ENCODE data around the gene TMUB1.

DNA sequence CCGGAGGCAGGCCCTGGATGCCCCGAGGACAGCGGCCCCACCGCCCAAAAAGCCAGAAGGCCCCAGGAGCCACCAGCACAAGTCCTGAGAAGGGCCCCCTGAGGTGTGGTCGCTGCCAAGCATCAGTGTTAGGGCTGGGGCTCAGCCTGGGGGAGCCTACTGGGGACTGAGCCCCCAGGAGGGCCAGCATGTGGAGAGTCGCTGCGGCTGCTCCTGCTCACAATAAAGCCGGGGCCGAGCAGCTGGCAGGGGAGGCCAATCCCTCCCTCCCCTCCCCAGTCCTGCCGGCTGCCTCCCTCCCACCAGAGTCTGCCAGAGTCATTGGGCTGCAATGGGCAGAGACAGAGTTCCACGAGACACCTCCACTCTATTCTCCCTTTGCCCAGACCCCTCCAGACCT lies 38.0 kb downstream of the TMUB1 start:
- TF ChIP-seq, protein P1, sequence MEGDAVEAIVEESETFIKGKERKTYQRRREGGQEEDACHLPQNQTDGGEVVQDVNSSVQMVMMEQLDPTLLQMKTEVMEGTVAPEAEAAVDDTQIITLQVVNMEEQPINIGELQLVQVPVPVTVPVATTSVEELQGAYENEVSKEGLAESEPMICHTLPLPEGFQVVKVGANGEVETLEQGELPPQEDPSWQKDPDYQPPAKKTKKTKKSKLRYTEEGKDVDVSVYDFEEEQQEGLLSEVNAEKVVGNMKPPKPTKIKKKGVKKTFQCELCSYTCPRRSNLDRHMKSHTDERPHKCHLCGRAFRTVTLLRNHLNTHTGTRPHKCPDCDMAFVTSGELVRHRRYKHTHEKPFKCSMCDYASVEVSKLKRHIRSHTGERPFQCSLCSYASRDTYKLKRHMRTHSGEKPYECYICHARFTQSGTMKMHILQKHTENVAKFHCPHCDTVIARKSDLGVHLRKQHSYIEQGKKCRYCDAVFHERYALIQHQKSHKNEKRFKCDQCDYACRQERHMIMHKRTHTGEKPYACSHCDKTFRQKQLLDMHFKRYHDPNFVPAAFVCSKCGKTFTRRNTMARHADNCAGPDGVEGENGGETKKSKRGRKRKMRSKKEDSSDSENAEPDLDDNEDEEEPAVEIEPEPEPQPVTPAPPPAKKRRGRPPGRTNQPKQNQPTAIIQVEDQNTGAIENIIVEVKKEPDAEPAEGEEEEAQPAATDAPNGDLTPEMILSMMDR (conservative IDR thresholded peaks at IDR 0.05; ENCODE audit: low read length): no peak
- TF ChIP-seq EZH2phosphoT487 (IDR thresholded peaks at IDR 0.05; ENCODE audit: borderline replicate concordance, low read depth, low read length): no peak

Measured in OCI-LY7 (cell line).